Measurements from ENCODE around the gene PDE6G.
A peak's percentile ranks its signal among the peaks of the same experiment; 100 is the strongest.

Gene PDE6G

GRCh38 chr17:81640011-81640410, 16.3 kb downstream of the PDE6G start:
- in situ Hi-C loops (cut with HindIII; ENCODE audit: low pct_ligation_motif_present, low sequenced_read_pairs): no loop called here
- no peak overlapping the region for H3K27ac ChIP-seq
- no peaks in the 10 kb centered on the region for H3K27me3 ChIP-seq (replicated peaks)
- no peak for TF ChIP-seq CTCF (IDR thresholded peaks at IDR 0.05; ENCODE audit: low read depth, low read length, missing control alignments)
- no peaks in the 10 kb centered on the region for H3K36me3 ChIP-seq (replicated peaks)
- DNase-seq: no peak
- H3K4me3 ChIP-seq (ENCODE audit: low read depth, low read length): no peak overlapping the region

- DNase-seq: no peak
- no peak for TF ChIP-seq CTCF (IDR thresholded peaks at IDR 0.05; ENCODE audit: low read depth, low read length, missing control alignments)
- in situ Hi-C loops (cut with HindIII; ENCODE audit: low pct_ligation_motif_present, low sequenced_read_pairs): no loop called here
- H3K4me3 ChIP-seq (ENCODE audit: low read depth, low read length): no peak overlapping the region
- H3K27ac ChIP-seq: no peak overlapping the region
- H3K27me3 ChIP-seq (replicated peaks): no peaks in the 10 kb centered on the region
- H3K36me3 ChIP-seq (replicated peaks): no peaks in the 10 kb centered on the region
Observed at GRCh38 chr17:81638683-81639082, 17.7 kb downstream of the PDE6G start.

- TF ChIP-seq CTCF (IDR thresholded peaks at IDR 0.05; ENCODE audit: low read depth, low read length, missing control alignments): no peak
- H3K27ac ChIP-seq: peak within 1 kb of the TSS; percentile 89
- no peaks in the 10 kb centered on the region for H3K27me3 ChIP-seq (replicated peaks)
- H3K36me3 ChIP-seq (replicated peaks): no peaks in the 10 kb centered on the region
- in situ Hi-C loops (cut with HindIII; ENCODE audit: low pct_ligation_motif_present, low sequenced_read_pairs): no loop called here
- peak within 1 kb of the TSS; percentile 88 for H3K4me3 ChIP-seq (ENCODE audit: low read depth, low read length)
- peak; percentile 61 for DNase-seq
Observed at GRCh38 chr17:81636505-81637288, 19.6 kb downstream of the PDE6G start, which contains the start of the genes NPLOC4 and TSPAN10. Gene NPLOC4, minus strand, starts transcription at chr17:81637112. Its CDS starts 182 bp downstream, at chr17:81636930. Gene TSPAN10, plus strand, starts transcription at chr17:81637196. Its CDS starts 5,217 bp downstream, at chr17:81642413.

- no peak for TF ChIP-seq CTCF (IDR thresholded peaks at IDR 0.05; ENCODE audit: low read depth, low read length, missing control alignments)
- in situ Hi-C loops (cut with HindIII; ENCODE audit: low pct_ligation_motif_present, low sequenced_read_pairs): no loop called here
- Histone ChIP-seq H3K36me3 (replicated peaks) (peaks cover 3% of the 10 kb centered on the region), H3K4me3 (ENCODE audit: low read depth, low read length) (peak overlapping the region; percentile 88), H3K27ac (peak overlapping the region; percentile 89), H3K27me3 (replicated peaks) (no peaks in the 10 kb centered on the region)
- peak; percentile 38 for DNase-seq
Observed at GRCh38 chr17:81635973-81636504, 20.3 kb downstream of the PDE6G start.

GRCh38 chr17:81635431-81635830, 20.9 kb downstream of the PDE6G start:
- H3K27me3 ChIP-seq (replicated peaks): no peaks in the 10 kb centered on the region
- H3K27ac ChIP-seq: no peak overlapping the region
- peaks cover 3% of the 10 kb centered on the region for H3K36me3 ChIP-seq (replicated peaks)
- peak overlapping the region; percentile 88 for H3K4me3 ChIP-seq (ENCODE audit: low read depth, low read length)
- no peak for TF ChIP-seq CTCF (IDR thresholded peaks at IDR 0.05; ENCODE audit: low read depth, low read length, missing control alignments)
- in situ Hi-C loops (cut with HindIII; ENCODE audit: low pct_ligation_motif_present, low sequenced_read_pairs): no loop called here
- no peak for DNase-seq
